Naive thymus-derived CD4-positive, alpha-beta T cell (primary cell): ENCODE data around the gene MRPL3. TPM values are rescaled to one million over a fixed set of nuclear protein-coding genes. Genes with fewer than 3 reads are reported as not detected.
A peak's percentile ranks its signal among the peaks of the same experiment; 100 is the strongest.

ENCODE experiments used
- ATAC-seq: fragments of 150-1000 bp; cut with Tn5 transposase; 2 replicates; pipeline ENCODE4 v1.10.0; 2021; ENCODE audit warnings: mild to moderate bottlenecking, moderate library complexity
- CTCF ChIA-PET: fragments of 350-600 bp; sonication (Branson Sonifier 250); formaldehyde crosslinking; loops from one replicate; lab custom pipeline; 2021; ENCODE audit warnings: antibody characterized with exemption; lab: Charles Lee
- POLR2A ChIA-PET: fragments of 350-600 bp; sonication (Branson Sonifier 250); formaldehyde crosslinking; loops from one replicate; lab custom pipeline; 2021; ENCODE audit warnings: antibody characterized with exemption, inconsistent platforms; lab: Charles Lee
- DNase-seq, 9 donors: peaks; one replicate each; pipeline versions ENCODE4 v3.0.0 to v3.0.0-alpha.2; 2020 to 2022; ENCODE audit warnings: mixed read lengths in 1 of 9
- H3K27ac ChIP-seq: one replicate; pipeline ENCODE4 v1.7.0; 2013; ENCODE audit warnings: mild to moderate bottlenecking, low read depth, low read length, moderate library complexity
- H3K27me3 ChIP-seq, 2 donors: one replicate each; pipeline ENCODE4 v1.7.0; 2013; ENCODE audit warnings: low read length in 2 of 2, mild to moderate bottlenecking in 2 of 2, moderate library complexity in 2 of 2; ENCODE audit not compliant: control insufficient read depth in 2 of 2, insufficient read depth in 2 of 2
- H3K36me3 ChIP-seq, 3 experiments: 1 replicate in 2 of 3; 2 replicates in 1 of 3; pipeline ENCODE4 v1.7.0; 2013; ENCODE audit warnings: low read length in 3 of 3, mild to moderate bottlenecking in 3 of 3, moderate library complexity in 1 of 3; ENCODE audit not compliant: insufficient read depth in 3 of 3, control insufficient read depth in 2 of 3
- H3K4me1 ChIP-seq, 2 donors: one replicate each; pipeline ENCODE4 v1.7.0; 2013; ENCODE audit warnings: low read length in 2 of 2, mild to moderate bottlenecking in 2 of 2, moderate library complexity in 1 of 2; ENCODE audit not compliant: control insufficient read depth in 2 of 2, insufficient read depth in 2 of 2
- H3K4me3 ChIP-seq: 2 replicates; pipeline ENCODE4 v1.7.0; 2013; ENCODE audit warnings: mild to moderate bottlenecking, low read length
- H3K9me3 ChIP-seq, 3 experiments: 1 replicate in 2 of 3; 2 replicates in 1 of 3; pipeline ENCODE4 v1.7.0; 2013; ENCODE audit warnings: low read length in 3 of 3; ENCODE audit not compliant: control insufficient read depth in 2 of 3
- H3K27ac Mint-ChIP-seq, 9 donors: one replicate each; pipeline ENCODE4 v1.8.0; 2020 to 2022; ENCODE audit warnings: mixed read lengths in 9 of 9, mild to moderate bottlenecking in 8 of 9, moderate library complexity in 5 of 9, inconsistent platforms in 2 of 9
- H3K27me3 Mint-ChIP-seq, 5 donors: one replicate each; pipeline ENCODE4 v1.8.0; 2021 to 2022; ENCODE audit warnings: mixed read lengths in 5 of 5, mild to moderate bottlenecking in 1 of 5
- H3K36me3 Mint-ChIP-seq, 5 donors: one replicate each; pipeline ENCODE4 v1.8.0; 2020 to 2022; ENCODE audit warnings: mixed read lengths in 5 of 5, mild to moderate bottlenecking in 3 of 5, inconsistent platforms in 1 of 5
- H3K4me1 Mint-ChIP-seq, 7 donors: one replicate each; pipeline ENCODE4 v1.8.0; 2020 to 2022; ENCODE audit warnings: mixed read lengths in 7 of 7, mild to moderate bottlenecking in 3 of 7, inconsistent platforms in 1 of 7
- H3K4me3 Mint-ChIP-seq, 10 donors: one replicate each; pipeline ENCODE4 v1.8.0; 2020 to 2022; ENCODE audit warnings: mild to moderate bottlenecking in 10 of 10, mixed read lengths in 10 of 10, moderate library complexity in 6 of 10, inconsistent platforms in 2 of 10
- H3K9me3 Mint-ChIP-seq, 11 donors: one replicate each; pipeline ENCODE4 v1.8.0; 2020 to 2022; ENCODE audit warnings: mixed read lengths in 11 of 11, mild to moderate bottlenecking in 4 of 11, inconsistent platforms in 1 of 11, moderate library complexity in 1 of 11
- intact Hi-C, 2 donors: fragments of 100-400 bp; cut with micrococcal nuclease; formaldehyde crosslinking; loops; one replicate each; pipeline ENCODE4 v1.15.1; 2023
- polyA plus RNA-seq, 2 donors: library from polyadenylated mRNA; unstranded; fragments of 300-500 nt; fragmentation: Illumina TruSeq; gene quantifications; one replicate each; pipeline ENCODE4 v1.2.3, GENCODE V29; 2021
- total RNA-seq, 6 experiments: library from RNA in 5 of 6; stranded (reverse) in 5 of 6; gene quantifications; 1 replicate in 5 of 6; 2 replicates in 1 of 6; pipeline ENCODE4 v1.2.3 and lab custom pipeline; 2021 to 2026

MRPL3 gene
- total and polyA plus RNA-seq, 7 experiments from 2014 or later, result 33.8 to 84.4 (median 55.5) TPM

DNA sequence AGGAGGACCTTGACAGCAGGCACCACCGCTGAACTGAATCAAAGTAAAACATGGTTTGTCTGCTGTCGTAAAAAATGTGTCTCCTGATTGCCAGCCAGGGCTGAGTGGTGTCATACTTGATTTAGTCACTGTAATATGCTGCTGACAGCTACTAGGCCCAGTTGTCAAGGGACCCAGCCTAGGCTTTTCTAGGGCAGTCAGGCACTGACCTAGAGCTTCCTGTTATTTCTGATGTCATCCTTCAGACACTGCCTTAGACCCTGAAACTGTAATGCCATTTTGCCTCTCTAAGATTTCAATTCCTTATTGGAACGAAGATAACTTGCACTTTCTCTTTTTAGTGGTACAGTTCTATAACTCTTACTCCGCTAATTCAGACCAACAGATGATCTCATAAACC lies 2.6 kb upstream of the MRPL3 start:
- intact Hi-C loops, result loop anchor here (10.0 kb wide), 2 partner anchors 909 to 1219 kb away; partner anchors contain the start of genes DNAJC13 (in 1 of the 2) and NPHP3 (in 1 of the 2)
- Mint-ChIP-seq H3K27ac (no peak overlapping the region), H3K27me3 (peaks cover 0 to 5% (median 3%) of the 10 kb centered on the region in 5 donors), H3K9me3 (peaks cover 0 to 9% (median 0%) of the 10 kb centered on the region in 11 donors), H3K4me3 (peak overlapping the region in 2 of 10 donors; percentile 5 to 6), H3K4me1 (peaks cover 15 to 52% (median 38%) of the 10 kb centered on the region in 7 donors), H3K36me3 (peaks cover 0 to 8% (median 4%) of the 10 kb centered on the region in 5 donors)
- no peak overlapping the region for H3K4me3 ChIP-seq
- ChIA-PET POLR2A (no interaction called here), CTCF (no interaction called here)
- DNase-seq, result no peak
- H3K27ac ChIP-seq, result no peak overlapping the region
- H3K4me1 ChIP-seq, result peaks cover 23% of the 10 kb centered on the region in 2 donors
- no peaks in the 10 kb centered on the region for H3K27me3 ChIP-seq
- H3K9me3 ChIP-seq, result no peaks in the 10 kb centered on the region
- no peak for ATAC-seq
- H3K36me3 ChIP-seq, result peaks cover 0 to 7% (median 0%) of the 10 kb centered on the region in 3 experiments

GRCh38 chr3:131503320-131503635 lies 507 bp upstream of the MRPL3 start:
- Mint-ChIP-seq H3K4me3 (peak overlapping the region; percentile 94 to 100 (median 98)), H3K27ac (peak overlapping the region; percentile 86 to 98 (median 96)), H3K36me3 (peaks cover 8 to 22% (median 15%) of the 10 kb centered on the region in 5 donors), H3K4me1 (peaks cover 15 to 65% (median 53%) of the 10 kb centered on the region in 7 donors), H3K27me3 (peaks cover 0 to 4% (median 3%) of the 10 kb centered on the region in 5 donors), H3K9me3 (peaks cover 0 to 9% (median 0%) of the 10 kb centered on the region in 11 donors)
- POLR2A ChIA-PET, result no interaction called here
- peak overlapping the region; percentile 79 for H3K4me3 ChIP-seq
- CTCF ChIA-PET, result no interaction called here
- intact Hi-C loops, result loop anchor here (1.0 to 10.0 kb wide), 9 partner anchors 122 to 1222 kb away; partner anchors contain the start of genes ASTE1 (in 2 of the 2), DNAJC13 (in 2 of the 2), NEK11 (in 2 of the 2) and NUDT16 (in 2 of the 2)
- H3K9me3 ChIP-seq, result no peaks in the 10 kb centered on the region
- DNase-seq, result no peak
- peaks cover 23% of the 10 kb centered on the region in 2 donors for H3K4me1 ChIP-seq
- H3K27ac ChIP-seq, result peak overlapping the region; percentile 72
- no peak for ATAC-seq
- H3K36me3 ChIP-seq, result peaks cover 0 to 21% (median 15%) of the 10 kb centered on the region in 3 experiments
- no peaks in the 10 kb centered on the region for H3K27me3 ChIP-seq

DNA sequence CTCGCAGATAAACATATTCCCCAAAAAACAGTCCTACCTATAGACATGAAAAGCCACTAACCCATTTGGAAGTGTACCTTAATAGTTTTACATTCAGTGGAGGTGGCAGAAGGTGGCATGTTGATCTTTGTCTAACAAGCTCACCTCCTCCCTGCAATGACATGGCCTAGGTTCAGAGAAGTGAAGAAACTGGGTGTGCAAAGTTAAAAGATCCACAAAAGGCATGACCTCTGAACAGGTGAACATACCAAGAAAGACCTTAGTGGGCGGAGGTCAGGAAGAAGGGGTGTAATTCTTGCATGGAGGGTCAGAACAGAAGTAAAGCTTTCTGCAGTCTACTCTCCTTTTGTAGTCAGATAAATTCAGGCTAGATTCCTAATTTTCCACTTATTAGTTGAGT lies 822 bp downstream of the MRPL3 start:
- peaks cover 23% of the 10 kb centered on the region in 2 donors for H3K4me1 ChIP-seq
- H3K4me3 Mint-ChIP-seq, result peak overlapping the region; percentile 94 to 100 (median 98)
- H3K4me1 Mint-ChIP-seq, result peaks cover 16 to 65% (median 53%) of the 10 kb centered on the region in 7 donors
- ChIA-PET CTCF (no interaction called here), POLR2A (interaction anchor here (1.1 kb wide), 1 partner anchor 476 kb away, joined by 3 read pairs; no protein-coding TSS in a partner anchor)
- no peaks in the 10 kb centered on the region for H3K9me3 ChIP-seq
- intact Hi-C loops, result loop anchor here (2.0 to 10.0 kb wide), 6 partner anchors 610 to 1223 kb away; partner anchors contain the start of genes DNAJC13 (in 2 of the 2), PIK3R4 (in 2 of the 2), ATP2C1 (in 1 of the 2) and NPHP3 (in 1 of the 2)
- peaks cover 9 to 28% (median 15%) of the 10 kb centered on the region in 5 donors for H3K36me3 Mint-ChIP-seq
- no peaks in the 10 kb centered on the region for H3K27me3 Mint-ChIP-seq
- ATAC-seq (no peak), DNase-seq (peak in 1 of 9 donors; percentile 7)
- peaks cover 0 to 32% (median 20%) of the 10 kb centered on the region in 3 experiments for H3K36me3 ChIP-seq
- peak overlapping the region; percentile 79 for H3K4me3 ChIP-seq
- H3K27ac Mint-ChIP-seq, result peak overlapping the region; percentile 86 to 98 (median 96)
- peaks cover 0 to 9% (median 0%) of the 10 kb centered on the region in 11 donors for H3K9me3 Mint-ChIP-seq
- peak overlapping the region; percentile 72 for H3K27ac ChIP-seq
- H3K27me3 ChIP-seq, result no peaks in the 10 kb centered on the region

GRCh38 chr3:131494706-131495105 lies 8.1 kb downstream of the MRPL3 start:
- Mint-ChIP-seq H3K4me3 (no peak overlapping the region), H3K36me3 (peaks cover 21 to 45% (median 30%) of the 10 kb centered on the region in 5 donors), H3K9me3 (no peaks in the 10 kb centered on the region), H3K27me3 (no peaks in the 10 kb centered on the region), H3K27ac (no peak overlapping the region), H3K4me1 (peaks cover 6 to 36% (median 27%) of the 10 kb centered on the region in 7 donors)
- H3K4me3 ChIP-seq, result no peak overlapping the region
- peaks cover 14 to 47% (median 14%) of the 10 kb centered on the region in 3 experiments for H3K36me3 ChIP-seq
- ATAC-seq, result no peak
- H3K27ac ChIP-seq, result no peak overlapping the region
- ChIA-PET POLR2A (interaction anchor here (1.4 kb wide), 1 partner anchor 10 kb away, joined by 5 read pairs; no protein-coding TSS in a partner anchor), CTCF (no interaction called here)
- no peaks in the 10 kb centered on the region for H3K9me3 ChIP-seq
- H3K4me1 ChIP-seq, result peaks cover 0 to 4% of the 10 kb centered on the region in 2 donors
- H3K27me3 ChIP-seq, result no peaks in the 10 kb centered on the region
- DNase-seq, result no peak
- intact Hi-C loops, result no loop called here

- DNase-seq (no peak), ATAC-seq (no peak)
- ChIA-PET POLR2A (no interaction called here), CTCF (no interaction called here)
- Mint-ChIP-seq H3K4me1 (peaks cover 7 to 39% (median 25%) of the 10 kb centered on the region in 7 donors), H3K27me3 (no peaks in the 10 kb centered on the region), H3K27ac (no peak overlapping the region), H3K9me3 (peaks cover 0 to 3% (median 0%) of the 10 kb centered on the region in 11 donors), H3K36me3 (peaks cover 14 to 40% (median 30%) of the 10 kb centered on the region in 5 donors), H3K4me3 (no peak overlapping the region)
- H3K4me1 ChIP-seq, result peaks cover 0 to 4% of the 10 kb centered on the region in 2 donors
- no peak overlapping the region for H3K4me3 ChIP-seq
- no peaks in the 10 kb centered on the region for H3K27me3 ChIP-seq
- intact Hi-C loops, result no loop called here
- H3K36me3 ChIP-seq, result peaks cover 0 to 31% (median 18%) of the 10 kb centered on the region in 3 experiments
- H3K9me3 ChIP-seq, result no peaks in the 10 kb centered on the region
- no peak overlapping the region for H3K27ac ChIP-seq
Measured at GRCh38 chr3:131491775-131492174, 11.0 kb downstream of the MRPL3 start.

DNA sequence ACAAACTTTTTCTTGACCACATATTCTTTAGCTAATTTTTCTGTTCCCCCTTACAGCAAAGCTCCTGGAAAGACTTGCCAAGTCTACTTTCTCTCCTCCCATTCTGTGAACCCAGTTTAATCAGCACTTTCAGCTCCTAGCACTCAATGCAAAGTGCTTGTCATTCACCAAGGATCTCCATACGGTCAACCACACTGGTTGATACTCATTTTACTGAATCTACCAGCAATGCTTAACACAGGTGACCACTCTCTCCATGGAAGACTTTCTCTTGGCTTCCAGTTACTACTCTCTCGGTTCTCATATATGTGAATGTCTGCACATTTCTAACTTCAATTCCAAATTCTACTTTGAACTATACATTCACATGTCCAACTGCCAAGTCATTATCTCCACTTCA lies 11.7 kb downstream of the MRPL3 start:
- H3K9me3 ChIP-seq, result no peaks in the 10 kb centered on the region
- ChIA-PET CTCF (no interaction called here), POLR2A (no interaction called here)
- Mint-ChIP-seq H3K36me3 (peaks cover 11 to 41% (median 29%) of the 10 kb centered on the region in 5 donors), H3K4me3 (no peak overlapping the region), H3K9me3 (peaks cover 0 to 6% (median 0%) of the 10 kb centered on the region in 11 donors), H3K27ac (no peak overlapping the region), H3K4me1 (peaks cover 7 to 39% (median 28%) of the 10 kb centered on the region in 7 donors), H3K27me3 (no peaks in the 10 kb centered on the region)
- no peaks in the 10 kb centered on the region for H3K27me3 ChIP-seq
- ATAC-seq (no peak), DNase-seq (no peak)
- H3K4me1 ChIP-seq, result peaks cover 0 to 4% of the 10 kb centered on the region in 2 donors
- peaks cover 0 to 26% (median 18%) of the 10 kb centered on the region in 3 experiments for H3K36me3 ChIP-seq
- intact Hi-C loops, result no loop called here
- no peak overlapping the region for H3K4me3 ChIP-seq
- H3K27ac ChIP-seq, result no peak overlapping the region
